Left hindlimb (tissue), 1 donor: ENCODE results near the gene LILRB3.
"Not testable (repeated sequence)": the region's sequence is repeated elsewhere in the genome, so short reads cannot be mapped to it uniquely, and the experiment has no call there.

Experiments
- DNase-seq: peaks from one replicate; pipeline ENCODE4 v3.0.0-alpha.2; 2018

The LILRB3 gene

DNA sequence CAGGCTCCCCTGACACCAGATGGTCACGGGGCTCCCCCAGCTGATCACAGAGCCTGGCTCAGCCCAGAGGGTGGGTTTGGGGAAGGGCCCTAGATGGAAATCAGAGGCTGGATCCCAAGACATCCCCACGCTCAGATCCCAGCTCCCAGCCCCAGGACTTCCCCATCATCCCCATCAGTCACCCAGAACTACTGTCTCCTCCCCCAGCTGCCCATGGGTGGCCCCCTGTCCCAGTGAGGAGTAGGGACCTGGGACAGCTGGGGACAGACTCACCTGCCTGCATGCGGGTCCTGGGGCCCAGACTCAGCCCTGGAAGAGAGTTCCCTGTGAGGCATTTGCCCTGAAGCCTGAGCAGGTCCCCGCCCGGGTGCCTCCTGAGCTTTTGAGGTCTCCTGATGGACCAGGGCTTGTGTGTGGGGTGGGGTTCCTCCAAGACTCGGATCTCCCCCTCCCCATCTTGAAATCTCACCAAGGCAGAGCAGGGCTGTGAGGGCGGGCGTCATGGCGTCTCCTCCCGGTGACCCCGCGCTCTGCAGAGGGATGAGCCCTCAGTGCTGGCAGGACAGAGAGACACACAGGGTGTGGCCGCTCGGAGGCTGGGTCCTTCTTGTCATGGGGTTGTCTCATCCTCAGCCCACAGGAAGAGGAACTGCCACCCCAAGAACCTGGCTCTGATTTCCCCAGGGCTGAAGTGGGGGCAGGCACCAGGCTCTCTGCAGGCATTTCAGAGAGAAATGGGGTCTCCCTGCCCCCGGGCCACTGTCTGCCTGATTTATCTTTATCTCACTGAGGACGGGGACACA is at the start of gene LILRB3:
LILRB3 (minus strand) TSS at position 534 of the 803 bp plus-strand sequence; CDS start at position 503, 31 bp downstream.
- not testable (repeated sequence) for DNase-seq

GRCh38 chr19:54272181-54272580 is 49.4 kb upstream of the LILRB3 start:
- not testable (repeated sequence) for DNase-seq

GRCh38 chr19:54271587-54271986 is 48.8 kb upstream of the LILRB3 start:
- DNase-seq, result not testable (repeated sequence)

DNA sequence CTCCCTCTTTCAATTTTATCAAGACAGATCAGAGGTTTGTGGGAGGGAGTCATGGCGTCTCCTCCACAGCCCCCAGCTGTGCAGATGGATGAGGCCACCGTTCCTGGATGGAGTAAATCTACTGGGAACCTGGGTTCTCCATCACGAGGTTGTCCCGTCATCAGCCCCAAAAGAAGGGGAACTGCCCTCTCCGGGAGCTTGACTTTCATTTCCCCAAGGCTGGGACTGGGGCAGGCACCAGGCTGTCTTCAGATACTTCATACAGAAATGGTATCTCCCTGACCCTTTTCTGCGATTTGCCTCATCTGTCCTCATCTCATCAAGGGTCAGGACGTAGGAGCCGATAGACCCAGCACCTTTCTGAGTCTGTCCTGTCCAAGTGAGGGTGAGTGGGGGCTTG is 48.3 kb upstream of the LILRB3 start:
- DNase-seq, result no peak

GRCh38 chr19:54268936-54269335 is 46.1 kb upstream of the LILRB3 start:
- no peak for DNase-seq

DNA sequence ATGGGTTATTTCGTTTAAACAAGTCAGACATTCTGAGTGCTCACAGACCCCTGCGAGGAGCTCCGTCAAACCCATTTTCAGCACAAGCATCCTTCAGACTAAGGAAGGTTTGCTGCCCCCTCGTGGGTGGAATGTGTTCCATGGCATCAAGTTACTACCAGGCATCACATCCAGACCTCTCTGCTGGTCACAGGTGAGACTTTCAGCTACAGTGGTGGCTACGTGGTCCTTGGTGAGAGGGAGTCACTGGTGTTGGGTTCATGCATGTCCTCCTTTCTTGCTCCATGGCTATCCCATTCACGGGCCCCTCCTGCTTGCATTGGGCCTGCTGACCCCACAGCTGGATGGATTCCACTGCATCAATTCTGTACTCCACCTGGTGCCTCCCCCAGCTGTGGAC is 43.3 kb upstream of the LILRB3 start:
- DNase-seq, result peak; percentile 67

DNA sequence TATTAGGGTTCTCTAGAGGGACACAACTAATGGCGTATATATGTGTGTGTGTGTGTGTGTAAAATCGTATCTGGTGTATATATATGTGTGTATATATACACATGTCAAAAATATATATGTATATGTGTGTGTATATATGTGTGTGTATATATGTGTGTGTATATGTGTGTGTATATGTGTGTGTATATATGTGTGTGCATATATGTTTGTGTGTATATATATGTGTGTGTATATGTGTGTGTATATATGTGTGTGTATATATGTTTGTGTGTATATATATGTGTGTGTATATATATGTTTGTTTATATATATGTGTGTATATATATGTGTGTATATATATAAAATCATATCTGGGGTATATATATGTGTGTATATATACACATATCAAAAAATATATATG is 39.7 kb upstream of the LILRB3 start:
- DNase-seq, result no peak

- no peak for DNase-seq
Observed at GRCh38 chr19:54262066-54262465, 39.3 kb upstream of the LILRB3 start.

GRCh38 chr19:54257116-54257480 is 34.3 kb upstream of the LILRB3 start, which contains the start of gene LILRB5:
LILRB5 (minus strand) TSS chr19:54257273; CDS start chr19:54257193, 80 bp downstream.
- no peak for DNase-seq

DNA sequence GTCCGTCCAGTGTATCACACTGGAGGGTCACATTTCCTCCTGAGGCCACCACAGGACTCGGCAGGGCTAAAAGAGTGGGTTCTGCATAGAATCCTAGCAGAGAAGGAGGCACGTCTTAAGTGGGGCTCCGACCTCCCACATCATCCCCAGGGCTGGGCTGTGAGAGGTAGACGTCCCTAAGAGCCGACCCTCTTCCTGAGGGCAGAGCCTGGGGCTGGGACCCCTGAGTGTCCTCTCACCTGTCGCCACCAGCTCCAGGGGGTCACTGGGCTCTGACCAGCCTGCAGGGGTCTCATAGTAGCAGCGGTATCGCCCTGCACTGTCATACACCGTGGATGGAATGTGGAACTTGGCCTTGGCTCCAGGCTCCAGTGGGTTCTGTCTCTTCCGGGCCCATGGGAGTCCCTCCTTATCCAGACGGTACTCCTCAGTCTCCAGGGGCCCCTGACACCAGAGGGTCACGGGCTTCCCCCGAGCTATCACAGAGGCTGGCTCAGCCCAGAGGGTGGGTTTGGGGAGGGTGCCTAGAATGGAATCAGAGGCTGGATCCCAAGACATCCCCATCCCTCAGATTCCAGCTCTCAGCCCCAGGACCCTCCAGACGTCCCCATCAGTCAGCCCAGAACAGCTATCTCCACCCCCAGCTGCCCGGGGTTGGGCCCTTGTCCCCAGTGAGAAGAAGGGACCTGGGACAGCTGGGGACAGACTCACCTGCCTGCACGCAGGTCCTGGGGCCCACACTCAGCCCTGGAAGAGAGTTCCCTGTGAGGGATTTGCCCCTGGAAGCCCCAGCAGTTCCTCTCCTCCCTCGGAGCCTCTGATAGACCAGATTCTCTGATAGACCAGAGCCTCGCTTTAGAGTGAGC is 33.7 kb upstream of the LILRB3 start:
- DNase-seq, result no peak

DNA sequence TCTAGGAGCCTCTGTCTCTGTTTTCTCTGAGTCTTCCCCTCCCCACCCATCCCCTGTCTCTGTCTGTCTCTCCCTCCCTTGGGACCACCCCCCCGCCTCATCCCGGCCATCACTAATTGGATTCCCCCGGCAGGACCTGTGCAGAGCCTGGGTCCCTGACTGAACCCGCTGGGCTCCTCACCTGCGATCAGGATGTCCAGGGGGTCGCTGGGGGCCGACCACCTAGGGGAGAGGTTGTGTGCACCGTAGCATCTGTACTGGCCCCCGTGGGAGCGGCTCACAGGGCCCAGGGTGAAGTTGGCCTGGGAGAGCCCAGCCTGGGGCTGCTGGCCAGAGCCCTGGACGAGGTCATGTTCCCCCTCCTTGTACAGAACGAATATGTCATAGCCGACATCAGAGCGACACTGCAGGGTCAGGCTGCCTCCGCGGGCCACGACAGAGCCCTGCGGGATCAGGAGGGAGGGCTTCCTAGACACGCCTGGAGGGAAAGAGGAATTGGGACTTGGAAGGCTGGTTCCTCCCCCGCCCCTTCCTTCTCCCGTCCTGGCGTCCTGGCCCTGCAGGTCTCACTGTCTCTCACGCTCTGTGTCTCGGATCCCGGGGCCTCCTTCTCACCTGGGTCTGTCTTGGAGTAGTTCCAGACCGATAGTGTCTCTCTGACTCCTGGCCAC is 32.4 kb upstream of the LILRB3 start:
- DNase-seq, result no peak

DNA sequence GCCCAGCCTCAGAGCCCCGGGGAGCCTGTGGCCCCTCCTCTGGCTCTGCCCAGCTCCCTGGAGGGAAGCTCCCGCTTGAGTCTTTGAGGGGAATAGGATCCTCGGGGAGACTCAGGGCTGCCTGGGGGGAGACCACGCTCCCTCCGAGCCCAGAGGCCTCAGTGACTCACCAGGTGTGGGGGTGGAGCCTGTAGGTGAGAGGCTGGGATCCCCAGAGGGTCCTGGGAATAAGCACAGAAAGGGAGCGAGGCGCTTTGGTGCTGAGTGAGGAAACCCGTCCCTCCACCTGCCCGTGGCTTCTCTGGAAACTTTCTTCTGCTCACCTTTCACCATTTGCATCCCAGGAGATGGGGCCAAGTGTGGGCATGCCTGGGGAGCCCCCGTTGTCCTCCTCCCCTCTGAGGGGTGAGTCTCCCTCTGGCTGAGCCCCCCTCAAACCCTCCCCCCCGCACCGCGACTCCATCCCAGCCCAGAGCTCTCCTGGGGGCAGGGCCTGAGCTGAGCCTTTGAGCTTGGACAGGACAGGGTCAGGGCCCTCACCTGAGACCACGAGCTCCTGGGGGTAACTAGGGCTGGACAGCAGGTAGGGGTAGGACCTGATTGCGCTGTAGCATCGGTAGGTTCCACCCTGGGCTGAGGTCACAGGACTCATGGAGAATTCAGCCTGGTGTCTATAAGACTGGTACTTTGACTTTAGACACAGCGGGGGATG is 31.5 kb upstream of the LILRB3 start:
- no peak for DNase-seq

DNA sequence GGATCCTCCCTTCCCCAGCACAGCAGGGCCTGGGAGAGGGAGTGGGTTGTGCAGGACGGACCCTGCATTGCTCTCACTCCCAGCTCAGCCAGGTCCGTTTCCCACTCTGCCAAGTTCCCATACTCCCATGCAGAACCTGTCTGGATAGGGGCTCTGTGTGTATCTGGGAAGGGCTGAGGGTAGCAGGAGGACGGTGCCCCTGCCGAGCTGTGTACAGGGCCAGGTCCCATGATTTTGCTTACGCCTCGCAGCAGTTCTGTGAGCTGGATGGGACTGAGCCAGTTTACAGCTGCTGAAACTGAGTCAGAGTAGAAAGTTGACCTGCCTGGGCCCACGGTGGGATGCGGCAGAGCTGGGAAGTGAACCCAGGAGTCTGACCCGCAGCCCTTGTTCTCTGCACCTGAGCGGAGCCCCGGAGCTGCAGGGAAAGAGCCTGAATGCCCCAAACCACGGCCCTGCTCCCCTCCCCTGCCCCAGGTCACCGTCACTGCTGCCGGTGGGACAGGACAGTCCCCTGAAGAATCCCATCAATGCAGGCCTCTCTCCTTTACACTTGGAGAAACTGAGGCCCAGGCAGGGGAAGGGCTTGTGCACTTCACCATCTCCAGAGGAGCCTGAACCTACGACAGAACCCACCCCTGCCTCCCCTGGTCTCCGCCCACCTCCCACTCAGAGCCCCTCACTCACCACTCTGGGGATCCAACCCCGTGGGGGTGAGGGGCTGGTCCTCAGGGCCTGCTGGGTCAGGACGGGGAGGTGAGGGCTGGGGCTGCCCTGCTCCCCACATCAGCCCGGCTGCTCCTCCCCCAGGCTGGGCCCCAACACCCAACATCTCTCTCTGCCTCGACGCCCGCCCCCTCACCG is 30.8 kb upstream of the LILRB3 start:
- no peak for DNase-seq

- DNase-seq, result no peak
Observed at GRCh38 chr19:54252845-54253244, 30.0 kb upstream of the LILRB3 start.

DNA sequence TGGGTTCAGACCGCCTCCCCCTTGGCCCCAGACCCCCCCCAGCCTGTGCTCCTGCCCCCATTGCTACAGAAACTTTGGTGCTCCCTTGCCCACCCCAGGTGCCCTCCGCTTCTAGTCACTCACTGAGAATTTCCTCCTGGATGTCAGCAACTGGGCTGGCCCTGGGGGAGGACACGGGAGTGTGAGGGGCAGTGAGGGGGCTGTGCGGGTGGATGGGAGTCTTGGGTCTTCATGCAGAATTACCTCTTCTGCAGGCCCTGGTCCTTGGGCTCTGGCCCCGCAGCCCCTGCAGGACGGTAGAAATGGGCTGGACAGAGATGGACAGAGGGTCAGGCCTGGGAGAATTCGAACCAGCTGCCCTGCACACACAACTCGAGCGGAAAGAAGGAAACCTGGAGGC is 29.4 kb upstream of the LILRB3 start:
- no peak for DNase-seq

- DNase-seq, result peak; percentile 48
Observed at GRCh38 chr19:54248016-54248601, 25.3 kb upstream of the LILRB3 start.

GRCh38 chr19:54247106-54247930 is 24.5 kb upstream of the LILRB3 start:
- DNase-seq, result no peak

DNA sequence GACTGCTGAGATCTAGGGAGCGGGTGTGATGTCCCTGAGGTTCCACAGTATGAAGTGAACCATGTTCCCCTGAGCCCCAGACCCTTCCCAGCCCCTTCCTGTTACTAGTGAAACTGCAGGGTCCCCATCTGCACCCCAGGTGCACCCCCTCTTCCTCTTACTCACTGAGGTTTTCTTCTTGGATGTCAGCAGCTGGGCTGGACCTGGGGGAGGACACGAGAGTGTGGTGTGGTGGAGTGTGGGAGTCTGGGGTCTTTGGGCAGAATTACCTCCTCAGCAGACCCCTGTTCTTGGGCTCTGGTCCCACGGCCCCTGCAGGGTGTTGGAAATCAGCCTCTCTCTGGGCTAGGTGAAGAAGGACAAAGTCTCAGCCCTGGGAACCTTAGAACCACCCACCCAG is 23.1 kb upstream of the LILRB3 start:
- no peak for DNase-seq

DNA sequence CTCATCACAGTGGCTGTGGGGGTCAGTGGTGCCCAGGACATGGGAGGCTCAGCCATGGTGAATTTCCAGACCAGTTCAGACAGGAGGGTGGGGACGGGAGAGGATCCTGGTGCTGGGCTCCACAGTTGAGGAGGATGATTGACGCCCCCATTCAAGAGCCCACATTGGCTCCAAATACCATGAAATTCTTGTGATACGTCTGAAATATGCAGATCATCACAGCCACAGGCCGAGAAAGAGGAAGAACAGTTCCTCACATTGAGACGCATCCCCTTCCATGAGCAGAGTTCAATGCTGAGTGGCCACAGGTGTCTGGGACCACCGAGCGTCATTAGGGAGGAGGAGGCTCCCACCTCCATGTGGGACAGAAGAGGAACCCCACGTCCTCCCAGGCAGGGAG is 21.0 kb upstream of the LILRB3 start:
- not testable (repeated sequence) for DNase-seq

GRCh38 chr19:54242646-54243045 is 19.8 kb upstream of the LILRB3 start, which contains the start of gene LILRA6:
LILRA6 (minus strand) TSS chr19:54242790.
- not testable (repeated sequence) for DNase-seq
